Endodermal cell (in vitro differentiated cells): Measurements from ENCODE around the gene TMEM196. TPM values are rescaled to one million over a fixed set of nuclear protein-coding genes. Genes with fewer than 3 reads are reported as not detected.

Source experiments
- DNase-seq: peaks from one replicate; pipeline ENCODE4 v3.0.0-alpha.2; 2017
- H3K27ac ChIP-seq: 2 replicates; pipeline ENCODE4 v1.5.1; 2013; ENCODE audit warnings: mild to moderate bottlenecking, low read depth, low read length, moderate library complexity
- H3K27me3 ChIP-seq: 2 replicates; pipeline ENCODE4 v1.6.1; 2013; ENCODE audit warnings: mild to moderate bottlenecking, low read length, moderate library complexity; ENCODE audit not compliant: insufficient read depth, control insufficient read depth, poor library complexity, severe bottlenecking
- H3K36me3 ChIP-seq: 2 replicates; pipeline ENCODE4 v1.7.0; 2013; ENCODE audit warnings: mild to moderate bottlenecking, low read length, moderate library complexity; ENCODE audit not compliant: control insufficient read depth, insufficient read depth
- H3K4me1 ChIP-seq: one replicate; pipeline ENCODE4 v1.7.0; 2013; ENCODE audit warnings: low read length; ENCODE audit not compliant: control insufficient read depth, insufficient read depth
- H3K4me3 ChIP-seq: 2 replicates; pipeline ENCODE4 v1.5.1; 2013; ENCODE audit warnings: mild to moderate bottlenecking, low read length, moderate library complexity
- H3K9ac ChIP-seq: 2 replicates; pipeline ENCODE4 v1.6.1; 2013; ENCODE audit warnings: mild to moderate bottlenecking, low read length, moderate library complexity; ENCODE audit not compliant: poor library complexity, severe bottlenecking; ENCODE audit errors: extremely low read depth
- H3K9me3 ChIP-seq: 2 replicates; pipeline ENCODE4 v1.6.1; 2013; ENCODE audit warnings: mild to moderate bottlenecking, low read length, moderate library complexity; ENCODE audit not compliant: control insufficient read depth
- H3K27ac Mint-ChIP-seq: 2 replicates; pipeline ENCODE4 v1.8.0; 2020; ENCODE audit warnings: mixed read lengths
- H3K27me3 Mint-ChIP-seq: 2 replicates; pipeline ENCODE4 v1.8.0; 2021; ENCODE audit warnings: mild to moderate bottlenecking, mixed read lengths; ENCODE audit not compliant: insufficient read depth
- H3K36me3 Mint-ChIP-seq: 2 replicates; pipeline ENCODE4 v1.8.0; 2020; ENCODE audit warnings: low read depth, mixed read lengths
- H3K4me1 Mint-ChIP-seq: 2 replicates; pipeline ENCODE4 v1.8.0; 2020; ENCODE audit warnings: mixed read lengths
- H3K4me3 Mint-ChIP-seq: 2 replicates; pipeline ENCODE4 v1.8.0; 2020; ENCODE audit warnings: mild to moderate bottlenecking, moderate library complexity, mixed read lengths
- H3K9me3 Mint-ChIP-seq: 2 replicates; pipeline ENCODE4 v1.8.0; 2020; ENCODE audit warnings: mild to moderate bottlenecking, mixed read lengths
- CTCF ChIP-seq: fragments of 200-600 bp; sonication (generic); conservative IDR thresholded peaks from 2 replicates; pipeline ENCODE4 v1.5.0; 2021; ENCODE audit warnings: antibody characterized with exemption, mild to moderate bottlenecking
- WGBS, 2 experiments: methylation state at CpG; one replicate each; pipeline versions ENCODE4 v1.1.5 to v1.1.7; 2013; ENCODE audit warnings: missing lambda C conversion rate in 2 of 2, mixed read lengths in 1 of 2; ENCODE audit not compliant: insufficient coverage in 1 of 2, insufficient read length in 1 of 2; 5-methylcytosine and 5-hydroxymethylcytosine counted together
- total RNA-seq, 2 donors: library from RNA; stranded (reverse); fragmentation: NEBNext Ultra II Directional in 1 of 2; extraction: Animal tissue kit (Norgen Biotek cat#: 25700) in 1 of 2; gene quantifications; 2 replicates in 1 of 2; 3 replicates in 1 of 2; pipeline ENCODE4 v1.2.1, GENCODE V29; 2021

Gene TMEM196
- total RNA-seq, 2 donors from 2014 or later, result not detected

- Histone ChIP-seq H3K27me3 (no peaks in the 10 kb centered on the region), H3K27ac (no peak overlapping the region), H3K4me3 (no peak overlapping the region), H3K9me3 (no peaks in the 10 kb centered on the region), H3K9ac (no peak overlapping the region), H3K36me3 (no peaks in the 10 kb centered on the region), H3K4me1 (no peaks in the 10 kb centered on the region)
- Mint-ChIP-seq H3K4me3 (no peak overlapping the region), H3K27me3 (peaks cover 19% of the 10 kb centered on the region), H3K36me3 (no peaks in the 10 kb centered on the region), H3K27ac (no peak overlapping the region), H3K9me3 (no peaks in the 10 kb centered on the region), H3K4me1 (no peaks in the 10 kb centered on the region)
- DNase-seq, result no peak
- TF ChIP-seq CTCF, result no peak
Observed at GRCh38 chr7:19783541-19783940, 10.1 kb upstream of the TMEM196 start.

GRCh38 chr7:19776981-19777380, 3.6 kb upstream of the TMEM196 start:
- H3K36me3 ChIP-seq, result no peaks in the 10 kb centered on the region
- WGBS, 2 experiments, result 97 to 100% methylated on average over 2 to 4 of the region's 4 CpGs

GRCh38 chr7:19775578-19775977, 2.2 kb upstream of the TMEM196 start:
- H3K4me3 Mint-ChIP-seq, result no peak overlapping the region
- Histone ChIP-seq H3K9ac (no peak overlapping the region), H3K9me3 (no peaks in the 10 kb centered on the region), H3K4me1 (peaks cover 3% of the 10 kb centered on the region), H3K27ac (no peak overlapping the region), H3K36me3 (no peaks in the 10 kb centered on the region), H3K27me3 (peaks cover 35% of the 10 kb centered on the region), H3K4me3 (no peak overlapping the region)
- peaks cover 38% of the 10 kb centered on the region for H3K27me3 Mint-ChIP-seq
- H3K27ac Mint-ChIP-seq, result no peak overlapping the region
- peaks cover 8% of the 10 kb centered on the region for H3K4me1 Mint-ChIP-seq
- no peaks in the 10 kb centered on the region for H3K36me3 Mint-ChIP-seq
- no peaks in the 10 kb centered on the region for H3K9me3 Mint-ChIP-seq
- DNase-seq, result no peak
- TF ChIP-seq CTCF, result no peak
- WGBS, 2 experiments, result 94% methylated on average over 1 of the region's 1 CpG; no CpG with 5 or more reads in 1 of the 2 experiments

More at GRCh38 chr7:19776981-19777380, 3.6 kb upstream of the TMEM196 start:
- TF ChIP-seq CTCF, result no peak
- Mint-ChIP-seq H3K4me3 (no peak overlapping the region), H3K27ac (no peak overlapping the region), H3K36me3 (no peaks in the 10 kb centered on the region), H3K9me3 (no peaks in the 10 kb centered on the region), H3K4me1 (peaks cover 7% of the 10 kb centered on the region), H3K27me3 (peaks cover 26% of the 10 kb centered on the region)
- Histone ChIP-seq H3K27ac (no peak overlapping the region), H3K9me3 (no peaks in the 10 kb centered on the region), H3K4me3 (no peak overlapping the region), H3K27me3 (peaks cover 21% of the 10 kb centered on the region), H3K9ac (no peak overlapping the region), H3K4me1 (peaks cover 2% of the 10 kb centered on the region)
- no peak for DNase-seq
